Prostate gland (tissue), 2 donors: ENCODE data around the gene SLC23A3. TPM values are rescaled to one million over a fixed set of nuclear protein-coding genes. Genes with fewer than 3 reads are reported as not detected.

ENCODE experiments used
- DNase-seq: peaks from one replicate; pipeline ENCODE4 v3.0.0-alpha.2; 2019; ENCODE audit warnings: low spot score
- H3K27ac ChIP-seq, 2 donors: fragments of 200-600 bp; sonication (generic); 2 replicates each; pipeline ENCODE4 v1.5.1; 2017 to 2019
- H3K27me3 ChIP-seq: fragments of 200-600 bp; sonication (generic); replicated peaks from 2 replicates; pipeline ENCODE4 v1.5.1; 2019; ENCODE audit not compliant: insufficient read depth
- H3K36me3 ChIP-seq, 2 donors: fragments of 200-600 bp; sonication (generic); 1 replicate in 1 of 2; 2 replicates in 1 of 2; pipeline versions ENCODE4 v1.5.1 to v1.8.1; 2017 to 2019
- H3K4me1 ChIP-seq: fragments of 200-600 bp; sonication (generic); replicated peaks from 2 replicates; pipeline ENCODE4 v1.5.1; 2019
- H3K4me3 ChIP-seq, 2 donors: fragments of 200-600 bp; sonication (generic); 2 replicates each; pipeline ENCODE4 v1.5.1; 2017 to 2019
- H3K9me3 ChIP-seq: fragments of 200-600 bp; sonication (generic); 2 replicates; pipeline ENCODE4 v1.5.1; 2017
- POLR2A ChIP-seq: fragments of 450-650 bp; IDR thresholded peaks from one replicate; pipeline ENCODE4 v1.6.1; 2016; ENCODE audit warnings: antibody characterized with exemption, mild to moderate bottlenecking
- POLR2AphosphoS5 ChIP-seq: sonication (generic); formaldehyde crosslinking; IDR thresholded peaks from one replicate; pipeline ENCODE4 v1.6.1; 2017; ENCODE audit warnings: antibody characterized with exemption
- WGBS: methylation state at CpG from one replicate; pipeline ENCODE4 v1.1.5; 2018; 5-methylcytosine and 5-hydroxymethylcytosine counted together
- intact Hi-C: fragments of 100-400 bp; cut with DNase I; formaldehyde crosslinking; loops from one replicate; pipeline ENCODE4 v1.14.2; 2022
- total RNA-seq, 2 donors: library from RNA; depleted of rRNA; stranded (reverse); fragments of >200 nt; gene quantifications; one replicate each; pipeline ENCODE4 v1.1.0, GENCODE V29; 2016
- TF ChIP-seq, protein P1 (sequence below), 4 experiments: fragments of 200-600 bp in 2 of 4; fragments of 450-650 bp in 2 of 4; sonication (generic) in 2 of 4; IDR thresholded peaks; 1 replicate in 3 of 4; 2 replicates in 1 of 4; pipeline ENCODE4 v1.5.1; 2016 to 2019; ENCODE audit warnings: antibody characterized with exemption in 4 of 4, mild to moderate bottlenecking in 2 of 4, moderate library complexity in 2 of 4

SLC23A3 gene
- total RNA-seq, 2 donors from 2014 or later, result 2.3 to 2.9 TPM

GRCh38 chr2:219127037-219127635 is 42.7 kb downstream of the SLC23A3 start:
- Histone ChIP-seq H3K27ac (peak overlapping the region; percentile 73 to 79), H3K27me3 (no peaks in the 10 kb centered on the region), H3K9me3 (no peaks in the 10 kb centered on the region), H3K36me3 (no peaks in the 10 kb centered on the region), H3K4me1 (peaks cover 28% of the 10 kb centered on the region), H3K4me3 (no peak overlapping the region)
- intact Hi-C loops, result no loop called here
- DNase-seq, result no peak
- TF ChIP-seq POLR2AphosphoS5, result no peak
- TF ChIP-seq POLR2A, result no peak
- TF ChIP-seq, protein P1, sequence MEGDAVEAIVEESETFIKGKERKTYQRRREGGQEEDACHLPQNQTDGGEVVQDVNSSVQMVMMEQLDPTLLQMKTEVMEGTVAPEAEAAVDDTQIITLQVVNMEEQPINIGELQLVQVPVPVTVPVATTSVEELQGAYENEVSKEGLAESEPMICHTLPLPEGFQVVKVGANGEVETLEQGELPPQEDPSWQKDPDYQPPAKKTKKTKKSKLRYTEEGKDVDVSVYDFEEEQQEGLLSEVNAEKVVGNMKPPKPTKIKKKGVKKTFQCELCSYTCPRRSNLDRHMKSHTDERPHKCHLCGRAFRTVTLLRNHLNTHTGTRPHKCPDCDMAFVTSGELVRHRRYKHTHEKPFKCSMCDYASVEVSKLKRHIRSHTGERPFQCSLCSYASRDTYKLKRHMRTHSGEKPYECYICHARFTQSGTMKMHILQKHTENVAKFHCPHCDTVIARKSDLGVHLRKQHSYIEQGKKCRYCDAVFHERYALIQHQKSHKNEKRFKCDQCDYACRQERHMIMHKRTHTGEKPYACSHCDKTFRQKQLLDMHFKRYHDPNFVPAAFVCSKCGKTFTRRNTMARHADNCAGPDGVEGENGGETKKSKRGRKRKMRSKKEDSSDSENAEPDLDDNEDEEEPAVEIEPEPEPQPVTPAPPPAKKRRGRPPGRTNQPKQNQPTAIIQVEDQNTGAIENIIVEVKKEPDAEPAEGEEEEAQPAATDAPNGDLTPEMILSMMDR (IDR thresholded peaks at IDR 0.05), result no peak
- WGBS, result 62% methylated on average over 2 of the region's 2 CpGs

GRCh38 chr2:219126555-219126954 is 43.3 kb downstream of the SLC23A3 start:
- peak overlapping the region; percentile 73 to 79 for H3K27ac ChIP-seq
- peak; percentile 84 for TF ChIP-seq POLR2AphosphoS5
- TF ChIP-seq POLR2A, result no peak
- TF ChIP-seq, protein P1 (IDR thresholded peaks at IDR 0.05), result no peak
- DNase-seq, result peak; percentile 55
- peaks cover 28% of the 10 kb centered on the region for H3K4me1 ChIP-seq
- no peak overlapping the region for H3K4me3 ChIP-seq
- H3K9me3 ChIP-seq, result no peaks in the 10 kb centered on the region
- WGBS, result 54% methylated on average over 3 of the region's 3 CpGs
- intact Hi-C loops, result no loop called here
- H3K36me3 ChIP-seq, result no peaks in the 10 kb centered on the region
- no peaks in the 10 kb centered on the region for H3K27me3 ChIP-seq

DNA sequence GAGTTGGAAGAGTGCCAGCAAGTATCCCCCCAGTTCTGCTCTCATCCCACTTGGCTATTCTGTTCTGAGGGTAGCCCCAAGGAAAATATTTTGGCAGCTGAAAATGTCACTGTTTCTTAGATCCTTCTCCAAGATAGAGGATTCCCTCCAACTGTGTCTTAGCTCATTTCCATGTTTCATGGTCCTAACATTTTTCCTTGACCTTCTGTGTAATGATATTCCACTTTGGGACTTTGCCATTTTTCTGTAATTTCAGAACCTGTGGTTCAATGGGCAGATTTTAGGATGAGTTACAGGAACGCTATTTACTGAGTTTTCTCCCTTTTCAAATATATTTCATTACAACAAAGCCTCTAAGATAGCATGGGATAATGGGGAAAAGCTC is 44.0 kb downstream of the SLC23A3 start:
- intact Hi-C loops, result no loop called here
- WGBS, result 67% methylated on average over 1 of the region's 1 CpG
- Histone ChIP-seq H3K27ac (peak overlapping the region; percentile 74 to 79), H3K27me3 (no peaks in the 10 kb centered on the region), H3K9me3 (no peaks in the 10 kb centered on the region), H3K4me3 (no peak overlapping the region), H3K4me1 (peaks cover 28% of the 10 kb centered on the region), H3K36me3 (no peaks in the 10 kb centered on the region)
- DNase-seq, result no peak
- TF ChIP-seq POLR2A (no peak), POLR2AphosphoS5 (no peak)
- TF ChIP-seq, protein P1 (IDR thresholded peaks at IDR 0.05), result no peak

DNA sequence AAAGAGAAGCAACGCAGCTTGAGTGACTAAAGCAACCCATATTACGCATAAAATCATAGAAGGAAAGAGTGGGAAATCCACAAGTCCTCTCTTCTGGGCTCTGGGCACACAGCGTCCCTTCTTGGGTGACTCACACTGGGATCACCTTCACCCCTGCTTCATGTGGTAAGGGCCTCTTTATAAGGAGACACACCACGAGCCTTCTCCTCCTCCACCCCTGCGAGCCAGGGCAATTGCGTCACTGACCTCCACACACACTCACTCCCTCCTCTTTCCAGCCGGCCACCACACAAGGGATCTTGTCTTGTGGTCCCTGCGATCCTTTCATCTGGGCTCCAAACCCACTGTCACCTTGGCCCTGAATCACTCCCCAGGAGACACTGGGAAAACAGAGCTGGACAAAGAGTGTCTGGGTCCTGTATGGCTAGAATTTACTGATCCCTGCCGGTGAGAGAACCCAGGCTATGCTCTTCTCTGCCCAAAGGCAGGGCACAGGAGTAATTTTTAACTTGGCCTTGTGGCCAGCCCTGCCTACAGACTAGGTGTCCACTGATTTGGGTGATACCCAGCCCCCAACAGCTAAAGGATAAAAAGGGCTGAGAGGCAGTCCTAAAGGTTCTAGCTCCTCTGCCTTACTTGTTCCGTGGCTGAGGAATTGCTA is 44.5 kb downstream of the SLC23A3 start:
- no peaks in the 10 kb centered on the region for H3K36me3 ChIP-seq
- H3K4me3 ChIP-seq, result no peak overlapping the region
- no peak for DNase-seq
- peak overlapping the region; percentile 74 to 79 for H3K27ac ChIP-seq
- TF ChIP-seq POLR2AphosphoS5, result no peak
- TF ChIP-seq, protein P1 (IDR thresholded peaks at IDR 0.05), result no peak
- TF ChIP-seq POLR2A, result no peak
- no peaks in the 10 kb centered on the region for H3K27me3 ChIP-seq
- H3K4me1 ChIP-seq, result peaks cover 28% of the 10 kb centered on the region
- 87% methylated on average over 10 of the region's 10 CpGs for WGBS
- no peaks in the 10 kb centered on the region for H3K9me3 ChIP-seq
- intact Hi-C loops, result no loop called here
